NCI-H1417 treated with DMSO at 0.1 percent for 48 hours (cell line): Measurements from ENCODE around the gene PHLPP1.
"Not testable (repeated sequence)": the region's sequence is repeated elsewhere in the genome, so short reads cannot be mapped to it uniquely, and the experiment has no call there.

ENCODE experiments used
- DNase-seq: peaks from one replicate; lab custom pipeline; 2025; lab: John Stamatoyannopoulos, UW

The PHLPP1 gene

DNA sequence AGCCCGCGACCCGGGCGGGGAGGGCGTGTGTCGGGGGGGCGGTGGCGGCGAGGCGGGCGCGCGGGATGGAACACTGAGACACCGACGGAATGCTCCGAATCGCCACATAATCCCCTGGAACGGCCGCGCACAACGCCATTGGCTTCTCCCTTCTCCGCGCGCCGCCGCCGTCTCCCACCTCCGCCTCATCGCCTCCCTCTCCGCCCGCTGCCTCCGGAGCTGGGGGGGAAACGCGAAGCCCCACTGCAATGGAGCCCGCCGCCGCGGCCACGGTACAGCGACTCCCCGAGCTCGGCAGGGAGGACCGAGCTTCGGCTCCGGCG lies at the start of gene PHLPP1:
Gene PHLPP1 (plus strand): TSS at position 106 of the 323 bp plus-strand sequence. CDS start 143 bp downstream, at position 249.
- DNase-seq: no peak

DNA sequence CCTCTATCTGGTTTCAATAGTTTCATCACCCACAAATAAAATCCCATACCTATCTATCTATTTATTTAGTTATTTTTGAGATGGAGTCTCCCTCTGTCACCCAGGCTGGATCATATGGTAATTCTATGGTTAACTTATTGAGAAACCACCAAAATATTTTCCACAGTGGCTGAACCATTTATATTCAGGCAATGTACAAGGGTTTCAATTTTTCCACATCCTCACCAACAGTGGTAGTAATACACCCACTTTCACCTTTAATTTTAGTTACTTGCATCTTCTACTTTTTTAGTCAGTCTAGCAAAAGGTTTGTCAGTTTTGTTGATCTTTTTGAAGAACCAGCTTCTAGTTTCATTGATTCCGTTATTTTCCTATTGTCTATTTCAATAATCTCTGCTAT lies 46.1 kb upstream of the PHLPP1 start:
- no peak for DNase-seq

DNA sequence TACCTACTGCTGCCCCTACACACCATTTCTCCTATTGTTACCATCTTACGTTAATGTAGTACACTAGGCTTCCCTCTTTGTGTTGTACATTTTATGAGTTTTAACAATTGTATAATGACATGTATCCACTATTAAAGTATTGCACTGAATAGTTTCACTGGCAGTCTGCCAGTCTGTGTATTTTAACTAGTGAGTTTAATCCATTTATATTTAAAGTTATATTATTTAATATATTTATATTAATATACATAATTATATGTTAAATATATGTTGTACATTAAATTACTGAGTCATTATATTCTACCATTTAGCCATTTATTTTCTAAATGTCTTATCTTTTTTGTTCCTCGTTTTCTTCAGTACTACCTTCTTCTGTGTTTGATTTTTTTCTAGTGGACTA lies 44.8 kb upstream of the PHLPP1 start:
- no peak for DNase-seq

DNA sequence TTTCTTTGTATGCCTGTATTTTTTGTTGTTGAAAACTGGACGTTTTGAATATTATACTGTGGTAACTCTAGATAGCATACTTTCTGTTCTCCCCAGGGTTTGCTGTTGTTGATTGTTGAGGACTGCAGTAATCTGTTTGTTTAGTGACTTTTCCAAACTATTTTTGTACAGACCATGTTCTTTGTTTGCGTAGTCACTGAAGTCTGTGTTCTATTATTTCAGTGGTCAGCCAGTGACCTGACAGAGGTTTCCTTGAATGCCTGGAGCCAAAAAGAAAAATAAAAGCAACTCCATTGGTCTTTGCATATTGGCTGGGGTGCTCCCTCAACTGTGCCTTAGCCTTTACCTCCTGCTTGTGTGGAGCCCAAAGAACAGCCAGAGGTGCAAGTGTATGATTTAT lies 42.7 kb upstream of the PHLPP1 start:
- no peak for DNase-seq

DNA sequence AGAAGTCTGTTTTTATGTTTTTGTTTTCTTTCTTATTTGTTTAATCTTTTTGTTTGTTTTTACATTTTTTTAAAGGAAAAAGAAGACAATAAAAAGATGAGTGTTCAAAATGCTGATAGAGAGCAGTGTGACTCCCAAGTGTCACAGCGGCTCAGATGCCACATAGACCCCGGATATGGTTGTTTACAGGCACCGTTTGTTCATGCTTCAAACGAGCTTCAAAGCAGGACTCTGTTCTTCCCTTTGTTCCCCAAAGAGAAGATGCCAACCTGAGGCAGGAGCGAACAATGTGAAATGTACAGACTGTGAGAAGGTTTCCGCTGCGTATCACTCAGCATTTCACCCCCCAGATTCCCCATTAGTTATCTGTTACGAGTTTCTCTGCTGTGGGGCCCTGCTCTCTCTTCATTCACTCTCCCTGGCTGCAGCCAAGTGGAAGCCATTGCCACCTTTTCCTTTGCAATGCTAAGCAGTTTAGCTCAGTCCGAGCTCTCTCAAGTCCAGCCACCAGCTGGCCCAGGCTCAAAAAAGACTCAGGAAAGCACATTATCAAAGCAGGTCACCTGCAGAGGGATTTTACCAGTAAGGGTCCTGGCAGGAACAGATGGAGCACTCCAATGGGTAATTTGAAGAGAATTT lies 36.4 kb upstream of the PHLPP1 start:
- DNase-seq: no peak

DNA sequence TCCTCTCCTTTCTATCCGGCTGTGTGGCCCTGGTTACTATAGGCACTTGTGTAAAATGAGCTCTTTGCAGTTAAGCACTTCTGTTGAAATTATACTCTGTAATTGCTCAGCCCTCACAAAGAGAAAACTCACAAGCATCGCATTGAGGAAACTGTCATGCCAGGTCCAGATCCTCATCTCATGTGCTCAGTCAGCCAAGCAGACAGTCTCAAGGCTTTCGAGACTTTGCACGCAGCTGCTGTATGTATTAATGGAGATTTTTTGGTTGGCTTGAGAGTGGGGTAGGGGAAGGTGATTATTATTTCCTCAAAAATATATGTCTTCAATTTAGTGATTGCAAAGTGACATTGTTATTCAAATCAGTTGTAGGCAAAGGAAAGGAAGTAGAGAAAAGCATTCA lies 33.0 kb upstream of the PHLPP1 start:
- DNase-seq: peak; percentile 78

DNA sequence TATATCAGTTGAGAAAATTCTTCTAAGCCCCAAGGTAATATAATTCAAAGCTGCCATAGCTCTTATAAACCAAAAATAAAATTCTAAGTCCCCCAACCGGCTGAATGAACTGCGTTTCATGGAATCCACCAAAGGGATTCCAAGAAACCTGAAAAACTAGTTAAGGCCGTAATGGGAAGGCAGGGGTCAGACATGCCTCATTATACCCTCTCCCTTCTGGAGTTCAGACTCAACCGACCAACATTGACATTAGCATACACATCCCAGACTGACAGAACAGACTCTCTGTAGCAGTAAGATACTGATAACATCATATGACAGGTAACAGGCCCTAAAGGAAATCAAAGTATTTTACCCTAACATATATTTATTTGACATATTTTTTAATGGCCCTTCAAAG lies 31.4 kb upstream of the PHLPP1 start:
- DNase-seq: no peak

DNA sequence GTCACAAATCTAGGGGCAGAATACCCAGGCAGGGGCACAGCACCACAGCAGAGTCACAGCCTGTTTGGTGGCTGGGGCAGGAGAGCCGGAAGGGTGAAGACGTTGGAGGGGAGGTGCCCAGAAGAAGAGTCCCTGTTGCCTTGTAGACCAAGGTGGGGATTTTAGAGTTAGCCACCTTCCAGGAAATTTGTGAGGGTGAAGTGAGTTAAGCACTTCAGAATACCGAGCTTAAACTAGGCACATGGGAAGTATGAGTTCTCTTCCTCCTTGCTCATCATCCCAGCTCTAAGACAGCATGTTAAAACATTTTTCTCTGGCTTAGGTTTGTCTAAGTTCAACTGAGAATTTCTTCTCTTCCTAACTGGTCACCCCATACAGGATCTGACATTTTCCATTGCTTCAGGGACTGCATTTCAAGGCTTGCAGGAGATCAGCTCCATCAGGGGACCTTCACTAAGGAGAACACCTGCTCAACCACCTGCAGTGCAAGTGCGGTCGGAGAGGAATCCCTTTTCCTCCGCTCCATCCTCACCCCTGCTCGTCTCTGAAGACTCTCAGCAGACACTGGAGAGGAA lies 26.5 kb upstream of the PHLPP1 start:
- no peak for DNase-seq

DNA sequence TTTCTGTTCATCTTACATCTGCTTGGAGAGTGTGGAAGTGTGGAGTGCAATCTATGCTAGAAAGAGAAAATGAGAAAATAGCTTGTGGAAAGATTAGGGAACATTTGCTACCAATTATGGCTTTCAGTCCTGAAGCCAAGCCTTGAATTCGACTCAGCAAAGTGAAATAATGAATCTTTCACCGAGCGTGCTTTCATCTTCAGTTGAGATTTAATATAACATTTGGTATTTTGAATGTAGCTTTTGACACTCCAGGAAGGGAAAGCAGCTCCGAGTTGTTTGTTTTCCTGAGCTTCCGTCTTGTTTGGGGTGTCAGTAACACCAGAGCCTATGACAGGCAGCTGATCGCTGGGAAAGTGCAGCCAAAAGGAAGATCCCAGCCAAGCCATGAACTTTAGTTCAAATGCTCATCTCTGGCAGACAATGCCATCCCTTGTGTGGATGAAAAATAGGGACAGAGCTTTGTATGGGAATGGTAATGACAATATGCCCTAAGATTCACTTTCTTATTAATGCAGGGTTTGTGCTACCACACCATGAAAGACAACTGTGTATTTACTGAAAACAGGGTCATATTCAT lies 25.0 kb upstream of the PHLPP1 start:
- no peak for DNase-seq

DNA sequence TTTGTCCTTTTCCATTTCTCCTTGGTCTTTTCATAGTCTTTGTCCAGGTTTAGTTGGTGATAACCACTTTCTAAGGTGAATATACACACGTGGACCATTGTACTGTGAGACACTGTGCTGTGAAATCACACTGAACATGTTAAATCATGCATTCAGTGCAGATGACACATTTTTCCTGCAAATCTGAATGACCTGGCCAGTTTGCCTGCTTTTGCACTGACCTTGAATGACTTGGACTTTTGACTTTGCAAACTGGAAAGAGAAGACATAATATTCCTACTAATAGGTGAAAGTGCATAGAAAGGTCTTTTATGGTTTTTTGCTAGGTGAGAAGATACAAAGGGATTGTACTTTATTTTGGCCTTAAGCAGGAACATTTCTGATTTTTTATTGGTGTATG lies 21.7 kb upstream of the PHLPP1 start:
- DNase-seq: no peak

DNA sequence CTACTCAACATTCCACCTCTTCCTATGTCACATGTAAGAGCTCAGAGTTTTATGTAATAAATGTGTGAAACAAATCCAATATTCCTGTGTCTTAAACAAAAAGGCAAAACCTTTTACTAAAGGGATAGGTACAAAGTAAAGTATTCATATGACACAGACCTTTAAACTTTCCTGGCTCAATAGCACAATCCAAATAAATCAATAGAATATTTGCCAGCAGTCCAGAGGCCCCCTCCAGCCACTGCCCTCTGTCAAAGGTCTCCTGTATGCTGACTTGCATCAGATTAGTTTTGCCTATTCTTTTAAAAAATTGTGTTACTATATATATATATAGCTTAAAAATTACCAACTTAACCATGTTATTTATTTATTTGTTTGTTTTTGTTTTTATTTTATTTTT lies 17.7 kb upstream of the PHLPP1 start:
- DNase-seq: no peak

DNA sequence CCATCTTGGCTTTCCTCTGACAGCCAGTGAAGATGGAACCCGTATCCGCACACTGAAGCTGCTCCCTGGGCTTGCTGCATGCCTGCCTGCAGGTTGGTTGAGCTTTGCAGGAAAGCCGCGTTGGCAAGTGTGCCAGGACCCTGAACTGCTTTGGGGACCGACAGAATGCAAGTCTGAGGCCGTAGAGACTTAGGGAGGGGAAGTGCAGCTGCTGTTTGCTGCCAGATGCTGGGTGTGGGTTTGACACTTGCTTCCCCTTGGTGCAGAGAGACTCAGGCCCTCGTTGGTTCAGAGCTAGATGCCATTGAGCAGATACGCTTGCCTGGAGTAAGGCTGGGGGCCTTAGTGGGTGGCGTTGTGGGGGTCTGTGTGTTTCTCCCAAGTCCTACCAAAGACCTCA lies 13.1 kb upstream of the PHLPP1 start:
- no peak for DNase-seq

DNA sequence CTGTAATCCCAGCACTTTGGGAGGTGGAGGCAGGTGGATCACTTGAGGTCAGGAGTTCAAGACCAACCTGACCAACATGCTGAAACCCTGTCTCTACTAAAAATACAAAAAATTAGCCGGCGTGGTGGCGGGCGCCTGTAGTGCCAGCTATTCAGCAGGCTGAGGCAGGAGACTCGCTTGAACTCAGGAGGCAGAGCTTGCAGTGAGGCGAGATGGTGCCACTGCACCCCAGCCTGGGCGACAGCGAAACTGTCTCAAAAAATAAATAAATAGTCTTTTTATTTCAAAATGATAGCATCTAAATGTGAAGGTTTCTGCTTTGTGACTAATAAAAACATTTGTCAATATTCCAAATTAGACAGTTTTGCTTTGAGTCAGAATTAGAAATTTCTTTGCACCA lies 8.5 kb upstream of the PHLPP1 start:
- DNase-seq: not testable (repeated sequence)

DNA sequence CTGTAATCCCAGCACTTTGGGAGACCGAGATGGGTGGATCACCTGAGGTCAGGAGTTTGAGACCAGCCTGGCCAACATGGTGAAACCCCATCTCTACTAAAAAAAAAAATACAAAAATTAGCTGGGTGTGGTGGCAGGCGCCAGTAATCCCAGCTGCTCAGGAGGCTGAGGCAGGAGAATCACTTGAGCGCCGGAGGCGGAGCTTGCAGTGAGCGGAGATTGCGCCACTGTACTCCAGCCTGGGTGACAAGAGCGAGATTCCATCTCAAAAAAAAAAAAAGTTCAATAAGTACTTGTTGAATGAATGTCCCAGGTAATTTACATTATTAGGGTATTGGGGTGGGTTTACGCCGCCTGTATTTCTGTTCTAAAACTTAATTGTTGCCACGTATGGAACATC lies 5.4 kb upstream of the PHLPP1 start:
- DNase-seq: peak; percentile 98

DNA sequence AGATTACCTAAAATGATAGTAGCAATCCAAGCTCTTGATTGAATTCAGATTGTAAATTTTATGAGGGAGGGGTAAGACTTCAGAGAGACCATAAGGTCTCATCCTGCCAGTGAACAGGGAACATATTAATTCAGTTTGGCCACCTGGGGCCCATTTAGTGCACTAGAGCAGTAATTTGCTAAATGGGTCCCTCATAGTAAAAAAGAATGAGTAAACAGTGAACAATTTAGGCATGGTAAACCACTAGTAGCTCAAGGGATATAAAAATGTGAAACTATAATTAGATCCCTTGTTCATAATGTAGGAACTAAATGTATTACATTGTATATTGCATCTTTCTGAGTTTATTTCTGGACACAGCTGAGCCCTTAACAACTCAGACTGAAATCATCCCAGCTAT lies 4.9 kb upstream of the PHLPP1 start:
- DNase-seq: peak; percentile 98

DNA sequence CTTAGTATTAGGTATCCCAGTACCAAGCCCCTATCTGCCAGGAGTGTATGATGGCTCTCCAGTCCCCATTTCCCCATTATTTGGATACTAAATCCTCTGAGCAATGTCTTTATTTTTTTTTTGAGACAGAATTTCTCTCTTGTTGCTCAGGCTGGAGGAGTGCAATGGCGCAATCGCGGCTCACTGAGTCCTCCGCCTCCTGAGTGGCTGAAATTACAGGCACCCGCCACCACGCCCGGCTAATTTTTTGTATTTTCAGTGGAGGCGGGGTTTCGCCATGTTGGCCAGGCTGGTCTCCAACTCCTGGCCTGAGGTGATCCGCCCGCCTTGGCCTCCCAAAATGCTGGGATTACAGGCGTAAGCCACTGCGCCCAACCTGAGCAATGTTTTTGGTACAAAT lies 3.6 kb upstream of the PHLPP1 start:
- no peak for DNase-seq

DNA sequence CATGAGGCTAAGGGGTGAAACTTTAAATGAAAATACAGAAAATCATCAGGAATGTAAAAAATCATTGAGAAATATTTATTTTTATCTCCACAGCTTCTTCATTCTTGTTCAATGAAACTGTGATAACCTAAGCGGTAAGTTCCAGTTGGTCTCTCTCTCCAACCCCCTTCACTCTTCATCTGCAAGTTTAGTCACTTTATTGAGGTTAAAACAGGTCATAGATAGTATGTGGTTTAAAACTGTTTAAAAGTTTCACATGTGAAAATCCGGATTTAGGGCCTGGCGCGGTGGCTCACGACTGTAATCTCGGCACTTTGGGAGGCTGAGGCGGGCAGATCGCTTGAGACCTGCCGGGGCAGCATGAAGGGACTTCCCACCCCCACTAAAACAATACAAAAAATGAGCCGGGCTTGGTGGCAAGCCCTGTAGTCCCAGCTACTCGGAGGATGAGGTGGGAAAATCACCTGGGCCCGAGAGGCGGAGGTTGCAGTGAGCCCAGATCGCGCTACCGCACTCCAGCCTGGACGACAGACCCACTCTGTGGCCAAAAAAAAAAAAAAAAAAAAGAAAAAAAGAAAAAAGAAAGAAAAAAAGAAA lies 1.6 kb upstream of the PHLPP1 start:
- DNase-seq: no peak

DNA sequence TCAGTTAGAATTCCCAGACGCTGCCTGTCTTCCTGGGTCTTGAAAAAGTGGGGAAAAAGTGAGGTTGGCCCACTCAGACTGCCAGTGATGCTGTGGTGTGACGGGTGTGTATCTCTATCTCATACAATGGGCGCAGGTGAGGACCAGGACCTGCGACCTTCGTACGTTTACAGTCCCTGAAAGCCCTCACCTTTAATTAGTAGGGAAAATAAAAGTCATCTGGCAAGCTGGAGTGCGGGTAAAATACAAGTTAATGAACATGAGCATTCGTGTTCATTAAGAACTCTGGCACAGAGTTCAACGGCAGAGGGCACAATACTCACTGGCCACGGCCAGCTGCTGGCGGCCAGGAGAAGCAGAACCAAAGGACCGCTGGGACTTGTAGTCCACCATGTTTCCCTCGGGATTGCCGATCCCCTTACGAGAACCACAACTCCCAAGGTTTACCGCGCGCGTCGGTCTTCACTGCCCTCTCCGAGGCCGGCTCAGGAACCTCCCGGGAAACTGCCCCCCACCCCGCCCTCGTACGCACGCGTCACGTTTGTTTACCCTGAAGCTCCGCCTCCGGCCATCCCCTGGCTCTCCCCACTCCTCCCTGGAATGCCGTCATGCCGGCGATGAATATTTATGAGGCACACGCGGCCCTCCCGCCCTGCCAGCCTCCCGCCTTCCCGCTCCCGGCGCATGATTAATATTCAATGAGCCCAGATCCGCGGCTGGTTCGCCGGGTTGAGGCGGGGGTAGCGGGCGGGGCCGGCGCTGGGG lies 488 bp upstream of the PHLPP1 start:
- DNase-seq: peak; percentile 100

DNA sequence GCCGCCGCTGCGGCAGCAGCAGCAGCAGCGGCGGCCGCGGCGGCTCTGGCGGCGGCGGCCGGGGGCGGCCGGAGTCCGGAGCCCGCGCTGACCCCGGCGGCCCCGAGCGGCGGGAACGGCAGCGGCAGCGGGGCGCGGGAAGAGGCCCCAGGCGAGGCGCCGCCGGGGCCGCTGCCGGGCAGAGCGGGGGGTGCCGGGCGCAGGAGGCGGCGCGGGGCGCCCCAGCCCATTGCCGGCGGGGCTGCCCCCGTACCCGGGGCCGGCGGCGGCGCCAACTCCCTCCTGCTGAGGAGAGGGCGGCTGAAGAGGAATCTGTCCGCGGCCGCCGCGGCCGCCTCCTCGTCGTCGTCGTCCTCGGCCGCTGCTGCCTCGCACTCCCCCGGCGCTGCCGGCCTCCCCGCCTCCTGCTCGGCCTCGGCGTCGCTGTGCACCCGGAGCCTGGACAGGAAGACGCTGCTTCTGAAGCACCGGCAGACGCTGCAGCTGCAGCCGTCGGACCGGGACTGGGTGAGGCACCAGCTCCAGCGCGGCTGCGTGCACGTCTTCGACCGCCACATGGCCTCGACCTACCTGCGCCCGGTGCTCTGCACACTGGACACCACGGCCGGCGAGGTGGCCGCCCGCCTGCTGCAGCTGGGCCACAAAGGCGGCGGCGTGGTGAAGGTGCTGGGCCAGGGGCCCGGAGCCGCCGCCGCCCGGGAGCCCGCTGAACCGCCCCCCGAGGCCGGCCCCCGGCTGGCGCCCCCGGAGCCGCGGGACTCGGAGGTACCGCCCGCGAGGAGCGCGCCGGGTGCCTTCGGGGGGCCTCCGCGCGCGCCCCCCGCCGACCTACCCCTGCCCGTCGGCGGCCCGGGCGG lies 646 bp downstream of the PHLPP1 start:
- DNase-seq: no peak

DNA sequence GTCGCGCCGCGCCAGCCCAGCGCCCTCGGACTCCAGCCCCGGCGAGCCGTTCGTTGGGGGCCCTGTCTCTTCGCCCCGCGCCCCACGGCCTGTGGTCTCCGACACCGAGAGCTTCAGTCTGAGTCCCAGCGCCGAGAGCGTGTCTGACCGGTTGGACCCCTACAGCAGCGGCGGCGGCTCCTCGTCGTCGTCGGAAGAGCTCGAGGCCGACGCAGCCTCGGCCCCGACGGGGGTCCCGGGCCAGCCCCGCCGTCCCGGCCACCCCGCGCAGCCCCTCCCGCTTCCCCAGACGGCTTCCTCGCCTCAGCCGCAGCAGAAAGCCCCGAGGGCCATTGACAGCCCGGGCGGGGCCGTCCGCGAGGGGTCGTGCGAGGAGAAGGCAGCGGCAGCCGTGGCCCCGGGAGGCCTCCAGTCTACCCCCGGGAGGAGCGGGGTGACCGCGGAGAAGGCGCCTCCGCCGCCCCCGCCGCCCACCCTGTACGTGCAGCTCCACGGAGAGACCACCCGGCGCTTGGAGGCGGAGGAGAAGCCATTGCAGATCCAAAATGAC lies 1.4 kb downstream of the PHLPP1 start:
- DNase-seq: no peak

DNA sequence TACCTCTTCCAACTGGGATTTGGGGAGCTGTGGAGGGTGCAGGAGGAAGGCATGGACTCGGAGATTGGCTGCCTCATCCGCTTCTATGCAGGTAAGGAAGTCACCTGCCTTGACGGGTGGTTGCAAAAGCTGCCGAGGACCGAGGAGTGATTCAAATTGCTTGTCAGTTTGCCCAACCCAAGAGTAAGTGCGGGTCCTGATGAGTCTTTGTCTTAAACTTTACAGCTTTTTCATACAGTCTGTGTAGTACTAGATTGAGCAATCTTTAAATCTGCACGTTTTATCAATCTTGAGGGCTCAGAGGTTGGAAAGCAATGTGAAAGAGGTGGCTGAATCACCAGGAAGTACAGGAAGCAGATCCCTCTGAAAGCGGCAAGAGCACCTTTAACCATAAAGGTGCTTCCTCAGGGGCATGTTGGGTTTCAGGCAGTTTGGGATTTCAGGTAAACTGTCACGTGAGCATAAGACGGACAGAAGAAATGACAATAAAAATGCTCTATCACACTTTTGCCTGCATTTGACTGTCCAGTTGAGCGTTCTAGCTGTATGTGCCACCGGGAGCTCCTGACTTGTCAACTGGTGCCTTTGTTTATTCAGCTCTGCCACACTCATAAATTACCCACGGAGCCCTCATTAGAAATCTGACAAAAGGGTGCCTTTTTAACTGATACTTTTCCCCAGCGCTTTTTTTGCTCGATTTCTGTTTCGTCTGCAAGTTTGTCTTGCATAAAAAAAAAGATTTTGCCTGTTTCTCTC lies 2.0 kb downstream of the PHLPP1 start:
- DNase-seq: peak; percentile 48
